K562 (cell line): ENCODE measurements around the gene ALDH3B2. TPM values are rescaled to one million over a fixed set of nuclear protein-coding genes. Genes with fewer than 3 reads are reported as not detected.

Experiments
- ATAC-seq: fragments of 200-7000 bp; cut with Tn5 transposase; 3 replicates; pipeline ENCODE4 v1.9.1; 2020; ENCODE audit warnings: moderate library complexity
- BruUV-seq: library from RNA; stranded (reverse); fragments of 400-500 nt; replicated peaks from 2 replicates; lab custom pipeline; 2021; lab: Mats Ljungman, UMichigan
- CTCF ChIA-PET: fragments of 300-600 bp; formaldehyde crosslinking; extraction: SDS; loops from one replicate; lab custom pipeline; 2021; ENCODE audit warnings: low intra/inter-chr PET ratio; lab: Yijun Ruan, JAX
- POLR2A ChIA-PET: fragments of 300-600, 350-650 bp; sonication (Branson Sonifier 250); formaldehyde crosslinking; extraction: SDS; loops from one replicate; lab custom pipeline; 2021; ENCODE audit warnings: antibody characterized with exemption, inconsistent platforms; lab: Yijun Ruan, JAX
- DNase-seq, 4 experiments: peaks; one replicate each; pipeline versions ENCODE4 v3.0.0 to v3.0.0-alpha.2; 2011 to 2018; ENCODE audit warnings: low spot score in 3 of 4, mixed read lengths in 3 of 4; ENCODE audit errors: extremely low read depth in 1 of 4
- FAIRE-seq: peaks from 2 replicates; lab custom pipeline; 2011; peaks lifted over from hg19 to GRCh38; lab: Jason Lieb, UNC
- H2AFZ ChIP-seq: 2 replicates; pipeline ENCODE4 v1.6.0; 2011; ENCODE audit warnings: low read depth, low read length, control low read depth, inconsistent platforms
- H3K27ac ChIP-seq: fragments of 200-600 bp; 3 replicates; pipeline ENCODE4 v1.8.0; 2011; ENCODE audit warnings: low read depth, mild to moderate bottlenecking, control low read depth, inconsistent platforms, low read length, moderate library complexity, mixed read lengths; ENCODE audit errors: extremely low read depth
- H3K27me3 ChIP-seq, 2 experiments: fragments of 300-600 bp in 1 of 2; 2 replicates in 1 of 2; 3 replicates in 1 of 2; pipeline versions ENCODE4 v1.6.0 to v1.8.0; 2011; ENCODE audit warnings: inconsistent platforms in 2 of 2, low read length in 2 of 2, mild to moderate bottlenecking in 1 of 2, mixed read lengths in 1 of 2, moderate library complexity in 1 of 2; ENCODE audit not compliant: control insufficient read depth in 2 of 2, insufficient read depth in 2 of 2
- H3K36me3 ChIP-seq: fragments of 300-600 bp; 3 replicates; pipeline ENCODE4 v1.8.0; 2011; ENCODE audit warnings: mild to moderate bottlenecking, low read length, inconsistent platforms; ENCODE audit not compliant: control insufficient read depth, insufficient read depth
- H3K4me1 ChIP-seq, 2 experiments: fragments of 200-600 bp in 1 of 2; replicated peaks in 1 of 2; 2 replicates in 1 of 2; 3 replicates in 1 of 2; pipeline versions ENCODE4 v1.5.1 to v1.8.0; 2011; ENCODE audit warnings: inconsistent platforms in 2 of 2, low read length in 2 of 2, mild to moderate bottlenecking in 1 of 2, mixed read lengths in 1 of 2, moderate library complexity in 1 of 2; ENCODE audit not compliant: control insufficient read depth in 2 of 2, insufficient read depth in 2 of 2
- H3K4me2 ChIP-seq: 2 replicates; pipeline ENCODE4 v1.6.1; 2011; ENCODE audit warnings: low read length, control low read depth, inconsistent platforms, mixed read lengths; ENCODE audit not compliant: insufficient read depth
- H3K4me3 ChIP-seq: fragments of 200-600 bp; sonication (generic), shearing (Covaris generic); 2 replicates; pipeline ENCODE4 v1.5.1; 2016; ENCODE audit warnings: control low read depth, inconsistent platforms
- H3K79me2 ChIP-seq: fragments of 200-600 bp; 3 replicates; pipeline ENCODE4 v1.8.0; 2011; ENCODE audit warnings: low read length, inconsistent platforms; ENCODE audit not compliant: control insufficient read depth, insufficient read depth
- H3K9ac ChIP-seq, 2 experiments: 2 replicates each; pipeline versions ENCODE4 v1.6.0 to v1.6.1; 2011; ENCODE audit warnings: low read depth in 2 of 2, low read length in 2 of 2, control low read depth in 1 of 2, inconsistent platforms in 1 of 2, mild to moderate bottlenecking in 1 of 2, mixed read lengths in 1 of 2; ENCODE audit not compliant: insufficient read depth in 1 of 2
- H3K9me1 ChIP-seq: one replicate; pipeline ENCODE4 v1.6.0; 2011; ENCODE audit warnings: inconsistent platforms, mild to moderate bottlenecking, low read length, moderate library complexity; ENCODE audit not compliant: control insufficient read depth, insufficient read depth
- H3K9me3 ChIP-seq: replicated peaks from 2 replicates; pipeline ENCODE4 v1.5.1; 2011; ENCODE audit warnings: low read depth, low read length, inconsistent platforms; ENCODE audit not compliant: control insufficient read depth, insufficient read depth
- H4K20me1 ChIP-seq: replicated peaks from 2 replicates; pipeline ENCODE4 v1.6.1; 2011; ENCODE audit warnings: low read length, inconsistent platforms, mixed read lengths; ENCODE audit not compliant: control insufficient read depth, insufficient read depth
- ELF4 ChIP-seq: fragments of 450-650 bp; formaldehyde crosslinking; IDR thresholded peaks from 2 replicates; pipeline ENCODE4 v1.4.0; 2022; ENCODE audit warnings: missing genetic modification characterization
- FOXP1 ChIP-seq: sonication (generic); formaldehyde crosslinking; IDR thresholded peaks from 2 replicates; pipeline ENCODE4 v1.8.0; 2022; ENCODE audit warnings: mild to moderate bottlenecking, missing genetic modification reagents
- KLF13 ChIP-seq: fragments of 450-650 bp; IDR thresholded peaks from 2 replicates; pipeline ENCODE4 v1.6.1; 2016; ENCODE audit warnings: missing genetic modification characterization, low read depth, mild to moderate bottlenecking, missing compliant biosample characterization, moderate library complexity, borderline replicate concordance
- KLF16 ChIP-seq: IDR thresholded peaks from 2 replicates; pipeline ENCODE4 v1.6.1; 2016; ENCODE audit warnings: antibody characterized with exemption
- MTF1 ChIP-seq: fragments of 250-450 bp; sonication (Bioruptor Pico); IDR thresholded peaks from 2 replicates; pipeline ENCODE4 v1.9.0; 2021; ENCODE audit warnings: moderate library complexity, mild to moderate bottlenecking, inconsistent platforms, borderline replicate concordance
- NCOA1 ChIP-seq: fragments of 450-650 bp; IDR thresholded peaks from 2 replicates; pipeline ENCODE4 v1.6.1; 2016; ENCODE audit warnings: low read depth
- PHF20 ChIP-seq: fragments of 450-650 bp; IDR thresholded peaks from 2 replicates; pipeline ENCODE4 v1.6.1; 2018; ENCODE audit not compliant: partially characterized antibody
- POLR2G ChIP-seq: fragments of 200-400 bp; formaldehyde crosslinking; IDR thresholded peaks from 2 replicates; pipeline ENCODE4 v1.6.1; 2017; ENCODE audit warnings: low read depth, mild to moderate bottlenecking, antibody characterized with exemption, low read length, moderate library complexity
- RBFOX2 ChIP-seq: fragments of 200-400 bp; formaldehyde crosslinking; IDR thresholded peaks from 2 replicates; pipeline ENCODE4 v1.6.1; 2017; ENCODE audit warnings: low read depth, mild to moderate bottlenecking, low read length, moderate library complexity
- SP1 ChIP-seq: sonication (generic); formaldehyde crosslinking; IDR thresholded peaks from 2 replicates; pipeline ENCODE4 v1.8.1; 2022; ENCODE audit warnings: mild to moderate bottlenecking, missing genetic modification reagents
- SRF ChIP-seq, 2 experiments: fragments of 250-450, 450-650 bp in 1 of 2; sonication (Bioruptor Pico) in 1 of 2; sonication (generic) in 1 of 2; formaldehyde crosslinking; IDR thresholded peaks; 2 replicates each; pipeline versions ENCODE4 v1.5.0 to v1.5.1; 2020 to 2022; ENCODE audit warnings: mild to moderate bottlenecking in 1 of 2, missing genetic modification reagents in 1 of 2
- TOE1 ChIP-seq, 2 experiments: fragments of 450-650 bp in 1 of 2; sonication (generic) in 1 of 2; formaldehyde crosslinking in 1 of 2; IDR thresholded peaks; 2 replicates each; pipeline versions ENCODE4 v1.7.1 to v1.8.0; 2016 to 2022; ENCODE audit warnings: borderline replicate concordance in 2 of 2, mild to moderate bottlenecking in 2 of 2, antibody characterized with exemption in 1 of 2, inconsistent platforms in 1 of 2, low read depth in 1 of 2, missing genetic modification reagents in 1 of 2, moderate library complexity in 1 of 2
- ZBTB33 ChIP-seq: sonication (generic); formaldehyde crosslinking; IDR thresholded peaks from 2 replicates; pipeline ENCODE4 v1.8.1; 2023; ENCODE audit warnings: mild to moderate bottlenecking, missing genetic modification reagents
- ZMIZ1 ChIP-seq, 2 experiments: fragments of 150-350 bp in 1 of 2; IDR thresholded peaks; 2 replicates each; pipeline ENCODE4 v1.6.1; 2012 to 2016; ENCODE audit warnings: low read depth in 2 of 2, low read length in 2 of 2, mild to moderate bottlenecking in 1 of 2, moderate library complexity in 1 of 2
- WGBS: fragments of 100-300 bp; shearing (Covaris generic); methylation state at CpG from one replicate; pipeline ENCODE4 v1.1.6; 2016; ENCODE audit warnings: low coverage, mixed read lengths; ENCODE audit not compliant: insufficient coverage; ENCODE audit errors: missing lambda C conversion rate; 5-methylcytosine and 5-hydroxymethylcytosine counted together
- in situ Hi-C: fragments of 300-500 bp; cut with MboI; formaldehyde crosslinking; loops from 4 replicates; pipeline ENCODE4 v1.15.0; 2018; ENCODE audit warnings: inconsistent platforms, mixed read lengths
- intact Hi-C: fragments of 100-400 bp; cut with micrococcal nuclease; formaldehyde crosslinking; loops from 2 replicates; pipeline ENCODE4 v1.14.2; 2022
- polyA plus RNA-seq, 8 experiments: library from polyadenylated mRNA; depleted of rRNA in 4 of 8; stranded (reverse) in 5 of 8; unstranded in 3 of 8; fragments of >200 nt; fragmentation: Nextera tagmentation in 2 of 8; fragmentation: Illumina TruSeq in 1 of 8; extraction: Ambion mirVana in 2 of 8; extraction: Trizol in 1 of 8; gene quantifications; 2 replicates each; pipeline versions ENCODE4 v1.2.1 to v1.2.3, GENCODE V29; 2011 to 2014; ENCODE audit warnings: inconsistent platforms in 1 of 8, missing spikeins in 1 of 8
- total RNA-seq, 7 experiments: library from RNA; depleted of rRNA in 6 of 7; stranded (reverse); fragments of >200 nt in 6 of 7; fragmentation: Illumina TruSeq in 2 of 7; extraction: Trizol in 2 of 7; gene quantifications; 2 replicates each; pipeline versions ENCODE4 v1.2.1 to v1.2.3, GENCODE V29; 2011 to 2021; ENCODE audit warnings: low replicate concordance in 1 of 7

ALDH3B2 gene
- total and polyA plus RNA-seq, 9 of the 15 experiments (the other 6 are each of a cell fraction or from before 2014, with no cell fraction given) = not detected

DNA sequence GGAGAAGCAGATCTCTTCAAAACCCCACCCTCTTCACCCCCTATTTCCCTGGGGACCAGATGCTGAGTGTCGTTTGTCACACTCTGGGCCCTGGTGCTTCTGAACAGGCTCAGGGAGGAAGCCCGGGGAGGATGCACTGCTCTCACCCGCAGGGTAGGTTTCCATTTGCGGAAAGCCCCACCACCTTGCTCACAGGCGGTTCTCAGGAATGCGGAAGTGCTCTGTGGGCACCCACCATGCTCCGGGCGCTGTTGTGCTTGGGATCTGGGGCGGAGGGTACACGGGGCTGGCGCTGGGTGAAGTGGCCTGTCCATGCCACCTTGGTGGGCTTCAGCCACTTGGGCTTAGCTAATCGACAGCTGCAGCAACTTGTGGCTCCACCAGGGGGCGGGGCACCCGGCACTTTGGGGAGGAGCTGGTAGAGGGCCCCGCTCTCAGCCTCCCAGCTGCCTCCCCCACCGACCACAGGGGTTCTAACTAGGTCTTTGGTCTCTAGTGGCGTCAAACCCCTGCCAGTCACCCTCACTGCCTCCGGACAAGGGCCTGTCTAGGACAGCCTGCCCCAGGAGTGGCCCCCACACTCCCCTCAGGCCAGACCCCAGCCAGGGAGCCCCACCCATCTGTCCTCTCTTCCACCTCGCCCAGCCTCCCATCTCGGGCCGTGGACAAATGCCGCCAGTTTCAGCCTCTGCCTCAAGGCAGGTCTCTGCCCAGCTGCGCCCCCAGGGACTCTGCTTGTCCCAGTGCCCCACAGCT, 60.3 kb downstream of the ALDH3B2 start:
- BruUV-seq = no TSS peak
- in situ Hi-C loops = no loop called here
- ChIA-PET POLR2A (interaction anchor here (0.6 to 3.4 kb wide), 6 partner anchors 9 to 229 kb away, joined by 3 to 36 read pairs (median 4); partner anchors contain the start of gene NUDT8), CTCF (interaction anchor here (0.6 to 1.0 kb wide), 2 partner anchors 16 to 1422 kb away, joined by 3 read pairs; partner anchors contain the start of gene NUDT8)
- Histone ChIP-seq H3K4me3 (no peak overlapping the region), H3K9ac (peak overlapping the region; percentile 29 to 87; a peak in 3 of 4 replicates), H4K20me1 (no peaks in the 10 kb centered on the region), H2AFZ (peak overlapping the region; percentile 64), H3K27ac (peak overlapping the region; percentile 44; the same call in 2 of the 3 replicates), H3K79me2 (peaks cover 5% of the 10 kb centered on the region; the same call in 2 of the 3 replicates), H3K4me1 (peaks cover 9 to 72% of the 10 kb centered on the region in 2 experiments; a peak in 4 of 5 replicates), H3K27me3 (no peaks in the 10 kb centered on the region), H3K36me3 (peaks cover 46% of the 10 kb centered on the region; the same call in 2 of the 3 replicates), H3K4me2 (peak overlapping the region; percentile 52), H3K9me1 (no peaks in the 10 kb centered on the region), H3K9me3 (0 out of 2 replicates have a peak, but pooled peaks cover 2% of the 10 kb centered on the region)
- FAIRE-seq (peak; percentile 77), ATAC-seq (peak; percentile 89), DNase-seq (peak; percentile 64 to 79 (median 77))
- WGBS = 30% methylated on average over 19 of the region's 23 CpGs
- intact Hi-C loops = no loop called here
- TF ChIP-seq TOE1 (IDR thresholded peaks at IDR 0.05; ENCODE audit: borderline replicate concordance) (peak; percentile 45; the same call in 1 of the 2 replicates), TOE1 (CRISPR knock-in tag; IDR thresholded peaks at IDR 0.05; ENCODE audit: borderline replicate concordance, low read depth) (no peak), PHF20 (peak; percentile 39), ZMIZ1 (IDR thresholded peaks at IDR 0.05; ENCODE audit: low read depth in 2 of 2, low read length in 2 of 2) (0 out of 4 replicates have a peak, but pooled peaks of 1 of the 2 experiments have one; percentile 16), KLF16 (peak; percentile 29; the same call in 1 of the 2 replicates), POLR2G (peak; percentile 75), KLF13 (no peak), MTF1 (CRISPR knock-in tag) (no peak), NCOA1 (no peak), FOXP1 (peak; percentile 41; the same call in 1 of the 2 replicates), ELF4 (peak; percentile 8; the same call in 1 of the 2 replicates), RBFOX2 (peak; percentile 47; the same call in 1 of the 2 replicates), SRF (CRISPR knock-in tag; IDR thresholded peaks at IDR 0.05) (0 out of 4 replicates have a peak, but pooled peaks of 1 of the 2 experiments have one; percentile 14), SP1 (CRISPR knock-in tag) (peak; percentile 28; the same call in 1 of the 2 replicates), ZBTB33 (peak; percentile 58)
